ENCODE results near the gene DNAH11.
A peak's percentile ranks its signal among the peaks of the same experiment; 100 is the strongest.

DNA sequence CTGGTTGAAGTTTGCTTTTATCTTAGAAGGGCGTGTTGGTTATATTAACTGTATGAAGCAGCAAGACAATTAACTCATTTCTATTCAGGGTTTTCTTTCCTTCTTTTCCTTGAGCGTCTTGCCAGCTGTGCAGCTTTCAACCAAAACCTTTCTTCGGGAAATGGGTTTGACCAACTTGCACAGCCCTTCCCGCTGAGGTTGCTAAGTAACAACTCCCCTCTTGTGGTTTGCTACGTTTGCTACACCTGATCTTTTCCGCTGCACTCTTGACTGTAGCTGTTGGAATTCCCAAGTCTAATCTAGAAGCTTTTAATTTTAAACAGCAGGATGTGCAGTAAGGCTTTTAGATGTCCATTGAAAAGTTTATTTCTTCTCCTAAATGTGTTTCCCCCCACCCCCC, 286.0 kb downstream of the DNAH11 start:
- TF ChIP-seq RNF2 (IDR thresholded peaks at IDR 0.05; ENCODE audit: borderline replicate concordance, low read depth, low read length, missing control alignments, poor library complexity, severe bottlenecking): no peak
- TF ChIP-seq, protein P1, sequence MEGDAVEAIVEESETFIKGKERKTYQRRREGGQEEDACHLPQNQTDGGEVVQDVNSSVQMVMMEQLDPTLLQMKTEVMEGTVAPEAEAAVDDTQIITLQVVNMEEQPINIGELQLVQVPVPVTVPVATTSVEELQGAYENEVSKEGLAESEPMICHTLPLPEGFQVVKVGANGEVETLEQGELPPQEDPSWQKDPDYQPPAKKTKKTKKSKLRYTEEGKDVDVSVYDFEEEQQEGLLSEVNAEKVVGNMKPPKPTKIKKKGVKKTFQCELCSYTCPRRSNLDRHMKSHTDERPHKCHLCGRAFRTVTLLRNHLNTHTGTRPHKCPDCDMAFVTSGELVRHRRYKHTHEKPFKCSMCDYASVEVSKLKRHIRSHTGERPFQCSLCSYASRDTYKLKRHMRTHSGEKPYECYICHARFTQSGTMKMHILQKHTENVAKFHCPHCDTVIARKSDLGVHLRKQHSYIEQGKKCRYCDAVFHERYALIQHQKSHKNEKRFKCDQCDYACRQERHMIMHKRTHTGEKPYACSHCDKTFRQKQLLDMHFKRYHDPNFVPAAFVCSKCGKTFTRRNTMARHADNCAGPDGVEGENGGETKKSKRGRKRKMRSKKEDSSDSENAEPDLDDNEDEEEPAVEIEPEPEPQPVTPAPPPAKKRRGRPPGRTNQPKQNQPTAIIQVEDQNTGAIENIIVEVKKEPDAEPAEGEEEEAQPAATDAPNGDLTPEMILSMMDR (IDR thresholded peaks at IDR 0.05; ENCODE audit: control extremely low read depth in 1 of 3, insufficient read depth in 1 of 3, low read depth in 1 of 3, low read length in 3 of 3): peak in 2 of 3 experiments; percentile 25 to 36; a peak in 2 of 4 replicates
- TF ChIP-seq TEAD4 (IDR thresholded peaks at IDR 0.05; ENCODE audit: low read depth, low read length): no peak
- no peak for TF ChIP-seq POLR2A (IDR thresholded peaks at IDR 0.05; ENCODE audit: control extremely low read depth in 1 of 2, low read depth in 2 of 2, low read length in 2 of 2)
